Epithelial cell of proximal tubule (primary cell): ENCODE measurements around the gene HDAC4. TPM values are rescaled to one million over a fixed set of nuclear protein-coding genes. Genes with fewer than 3 reads are reported as not detected.

Experiments used
- DNase-seq: peaks from one replicate; pipeline ENCODE4 v3.0.0-alpha.2; 2011; ENCODE audit warnings: low read depth
- H3K4me3 ChIP-seq: 2 replicates; pipeline ENCODE4 v1.5.1; 2011; ENCODE audit warnings: low read depth, mild to moderate bottlenecking, low read length
- total RNA-seq: library from RNA; depleted of rRNA; stranded (reverse); fragments of >200 nt; gene quantifications from 2 replicates; pipeline ENCODE4 v1.2.3, GENCODE V29; 2015
- TF ChIP-seq, protein P1 (sequence below): conservative IDR thresholded peaks from 2 replicates; pipeline ENCODE4 v1.5.1; 2012; ENCODE audit warnings: low read depth, mild to moderate bottlenecking, low read length

Gene HDAC4
- total RNA-seq, 1 donor from 2014 or later: 23.2 TPM

DNA sequence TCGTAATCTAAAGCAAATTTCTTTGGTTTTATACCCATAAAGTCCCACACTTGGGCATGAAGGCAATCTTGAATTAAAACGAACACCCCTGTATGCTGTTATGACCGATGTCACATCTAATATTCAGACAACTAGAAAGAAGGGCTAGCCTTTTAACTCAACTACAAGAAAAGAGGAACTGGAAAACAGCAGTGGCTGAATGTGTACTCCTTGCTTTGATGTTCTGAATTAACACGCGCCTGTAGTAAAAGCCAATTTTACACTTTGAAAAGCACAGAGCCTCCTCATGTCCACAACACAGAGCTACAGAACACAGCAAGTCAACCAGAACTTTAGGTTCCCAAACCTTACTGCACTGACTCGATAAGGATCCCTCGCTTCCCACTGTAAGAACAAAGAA, 147.6 kb downstream of the HDAC4 start:
- TF ChIP-seq, protein P1, sequence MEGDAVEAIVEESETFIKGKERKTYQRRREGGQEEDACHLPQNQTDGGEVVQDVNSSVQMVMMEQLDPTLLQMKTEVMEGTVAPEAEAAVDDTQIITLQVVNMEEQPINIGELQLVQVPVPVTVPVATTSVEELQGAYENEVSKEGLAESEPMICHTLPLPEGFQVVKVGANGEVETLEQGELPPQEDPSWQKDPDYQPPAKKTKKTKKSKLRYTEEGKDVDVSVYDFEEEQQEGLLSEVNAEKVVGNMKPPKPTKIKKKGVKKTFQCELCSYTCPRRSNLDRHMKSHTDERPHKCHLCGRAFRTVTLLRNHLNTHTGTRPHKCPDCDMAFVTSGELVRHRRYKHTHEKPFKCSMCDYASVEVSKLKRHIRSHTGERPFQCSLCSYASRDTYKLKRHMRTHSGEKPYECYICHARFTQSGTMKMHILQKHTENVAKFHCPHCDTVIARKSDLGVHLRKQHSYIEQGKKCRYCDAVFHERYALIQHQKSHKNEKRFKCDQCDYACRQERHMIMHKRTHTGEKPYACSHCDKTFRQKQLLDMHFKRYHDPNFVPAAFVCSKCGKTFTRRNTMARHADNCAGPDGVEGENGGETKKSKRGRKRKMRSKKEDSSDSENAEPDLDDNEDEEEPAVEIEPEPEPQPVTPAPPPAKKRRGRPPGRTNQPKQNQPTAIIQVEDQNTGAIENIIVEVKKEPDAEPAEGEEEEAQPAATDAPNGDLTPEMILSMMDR: no peak
- no peak for DNase-seq
- H3K4me3 ChIP-seq: no peak overlapping the region

DNA sequence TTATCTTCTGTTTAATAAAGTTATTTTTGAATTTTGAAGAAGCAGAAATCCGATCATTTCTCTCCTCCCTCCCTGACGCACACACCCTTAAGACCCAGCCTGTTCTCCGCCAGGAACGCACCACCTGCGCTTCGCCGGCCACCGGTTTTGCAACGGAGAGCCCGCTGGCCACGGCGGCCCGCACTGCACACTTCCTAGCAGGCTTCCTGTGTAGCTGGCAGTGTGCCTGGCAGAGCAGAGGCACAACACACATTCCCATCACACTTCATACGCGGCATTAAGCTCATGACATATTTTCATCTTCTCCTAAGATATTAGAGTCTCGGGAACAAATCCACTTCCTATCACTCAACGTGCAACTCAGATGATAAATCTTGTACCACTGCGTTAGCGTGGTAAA, 148.0 kb downstream of the HDAC4 start:
- DNase-seq: no peak
- H3K4me3 ChIP-seq: no peak overlapping the region
- TF ChIP-seq, protein P1: no peak

DNA sequence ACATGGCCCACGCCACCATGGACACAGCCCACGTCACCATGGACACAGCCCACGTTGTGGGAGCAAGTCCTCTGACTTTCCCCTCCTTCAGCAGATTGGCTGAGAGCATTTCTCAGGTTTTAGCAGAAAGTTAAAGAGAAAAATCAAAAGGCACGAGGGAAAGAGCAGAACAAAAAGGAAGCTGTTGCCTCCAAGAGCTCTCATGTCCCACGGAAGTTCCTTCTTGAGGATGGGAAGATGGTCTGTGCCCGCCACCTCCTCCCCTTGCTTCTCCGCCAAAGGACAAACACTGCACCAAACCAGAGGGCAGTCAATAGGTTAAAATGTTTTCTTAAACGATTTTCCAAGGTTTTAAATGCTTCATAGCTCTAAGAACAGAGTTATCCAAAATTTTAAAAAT, 148.4 kb downstream of the HDAC4 start:
- H3K4me3 ChIP-seq: no peak overlapping the region
- DNase-seq: no peak
- TF ChIP-seq, protein P1: no peak

DNA sequence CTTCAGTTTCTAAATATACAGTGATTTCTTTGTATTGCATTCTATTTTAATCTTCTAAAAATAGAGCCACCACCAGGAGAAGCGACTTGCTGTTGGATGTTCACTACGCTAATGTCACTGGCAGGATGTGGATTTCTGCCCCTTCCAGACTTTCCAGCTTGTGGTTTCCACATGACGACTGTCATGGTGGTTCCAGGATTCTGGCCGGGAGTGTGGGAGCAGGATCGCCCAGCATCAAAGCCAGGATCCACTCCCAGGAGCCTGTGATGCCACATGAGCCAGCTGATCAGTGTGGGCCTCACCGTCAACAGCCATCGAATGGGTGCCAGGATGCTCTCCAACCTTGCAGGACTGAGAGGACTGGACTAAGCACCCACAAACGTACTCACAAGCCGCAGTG, 148.8 kb downstream of the HDAC4 start:
- DNase-seq: no peak
- H3K4me3 ChIP-seq: no peak overlapping the region
- TF ChIP-seq, protein P1: no peak

DNA sequence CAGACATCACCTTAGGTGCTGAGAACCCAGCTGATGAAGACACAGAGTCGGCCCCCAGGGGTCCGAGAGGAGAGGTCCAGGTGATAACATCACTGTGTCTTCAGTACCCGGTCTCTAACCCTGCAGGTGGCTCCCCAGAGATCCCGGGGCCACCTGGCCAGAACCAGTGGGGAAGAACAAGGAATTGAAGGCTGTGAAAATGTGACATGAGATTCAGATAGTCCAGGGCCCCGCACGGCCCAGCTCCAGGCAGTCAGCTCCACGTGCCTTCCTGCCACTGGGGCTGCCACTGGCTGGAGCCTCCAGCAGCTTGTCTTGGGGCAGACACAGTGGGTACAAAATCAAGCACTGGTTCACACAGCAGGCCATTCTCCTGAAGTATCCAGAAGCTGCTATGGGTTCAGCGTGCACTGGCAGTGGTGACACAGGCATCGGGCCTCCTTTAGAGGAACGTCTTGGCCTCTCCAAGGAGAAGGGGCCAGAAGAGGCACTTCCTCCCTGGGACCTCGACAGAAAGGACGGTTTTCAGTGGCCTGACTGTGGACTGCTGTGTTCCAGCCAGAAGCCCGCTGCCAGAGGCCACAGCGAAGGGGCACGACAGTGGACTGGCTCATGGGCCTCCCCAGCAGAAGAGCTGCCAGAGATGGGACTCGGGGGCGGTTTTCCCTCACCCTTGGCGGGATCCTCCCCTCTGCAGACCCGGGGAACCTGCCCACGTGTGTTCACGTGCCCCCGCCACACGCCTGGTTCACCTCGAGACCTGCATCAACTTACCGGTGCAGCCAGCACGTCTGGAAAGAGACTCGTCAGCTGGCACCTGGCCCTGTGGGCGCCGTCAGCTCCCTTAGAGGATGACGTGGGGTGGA, 150.4 kb downstream of the HDAC4 start:
- H3K4me3 ChIP-seq: no peak overlapping the region
- TF ChIP-seq, protein P1: no peak
- DNase-seq: no peak

DNA sequence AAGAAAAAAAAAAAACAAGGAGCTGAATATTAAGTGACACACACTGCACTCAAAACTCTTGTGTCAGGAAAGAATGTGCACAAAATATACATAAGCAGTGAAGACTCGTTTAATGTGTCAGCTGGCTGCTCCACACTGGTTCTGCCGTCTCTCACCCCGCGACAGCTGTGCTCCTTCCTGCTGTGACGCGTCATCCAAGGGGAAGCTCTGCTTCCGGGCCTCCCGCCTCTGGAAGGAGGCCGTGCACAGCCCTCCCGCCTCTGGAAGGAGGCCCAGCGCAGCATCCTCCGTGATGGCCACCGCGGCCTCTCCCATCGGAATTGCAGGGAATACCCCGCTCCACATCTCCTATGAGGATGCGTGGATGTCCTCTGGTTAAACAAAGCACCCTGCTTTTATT, 151.0 kb downstream of the HDAC4 start:
- no peak overlapping the region for H3K4me3 ChIP-seq
- TF ChIP-seq, protein P1: no peak
- DNase-seq: no peak

DNA sequence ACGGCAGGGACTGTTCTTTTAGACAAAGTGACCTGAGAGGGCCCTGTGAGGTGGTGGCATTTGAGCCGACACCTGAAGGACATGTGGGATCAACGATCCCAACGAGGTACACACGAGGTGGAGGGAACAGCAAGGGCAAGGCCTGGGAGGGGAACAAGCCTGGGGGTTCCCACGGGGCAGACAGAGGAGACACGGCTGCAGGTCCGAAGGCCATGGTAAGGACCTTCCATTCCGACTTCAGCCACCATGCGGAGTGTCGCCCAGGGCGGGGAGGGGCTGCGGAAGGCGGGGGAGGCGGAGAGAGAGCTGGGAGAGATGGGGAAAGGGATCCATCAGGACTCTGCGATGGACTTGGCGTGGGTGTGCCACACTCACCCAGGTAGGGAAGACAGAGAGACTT, 151.8 kb downstream of the HDAC4 start:
- TF ChIP-seq, protein P1: no peak
- H3K4me3 ChIP-seq: no peak overlapping the region
- no peak for DNase-seq
